AG09319 (cell line): ENCODE data around the gene SLAMF6.
"Not testable (repeated sequence)": the region's sequence is repeated elsewhere in the genome, so short reads cannot be mapped to it uniquely, and the experiment has no call there.

Experiments used
- DNase-seq: peaks from one replicate; pipeline ENCODE4 v3.0.0-alpha.2; 2010; ENCODE audit warnings: low read depth; ENCODE audit errors: extremely low read depth
- CTCF ChIP-seq: IDR thresholded peaks from 2 replicates; pipeline ENCODE4 v1.5.1; 2011; ENCODE audit warnings: low read depth, mild to moderate bottlenecking, inconsistent platforms, low read length, moderate library complexity

SLAMF6 gene

GRCh38 chr1:160522622-160523345, at the start of gene SLAMF6:
Gene SLAMF6 (minus strand): TSS chr1:160523255. CDS start chr1:160523192, 63 bp downstream.
- no peak for DNase-seq
- TF ChIP-seq CTCF: no peak

GRCh38 chr1:160570840-160571239, 47.8 kb upstream of the SLAMF6 start:
- DNase-seq: no peak
- TF ChIP-seq CTCF: no peak

GRCh38 chr1:160569806-160570205, 46.8 kb upstream of the SLAMF6 start:
- TF ChIP-seq CTCF: no peak
- no peak for DNase-seq

GRCh38 chr1:160567858-160568682, 45.0 kb upstream of the SLAMF6 start:
- DNase-seq: no peak
- TF ChIP-seq CTCF: no peak

- DNase-seq: no peak
- no peak for TF ChIP-seq CTCF
Observed at GRCh38 chr1:160567341-160567740, 44.3 kb upstream of the SLAMF6 start.

GRCh38 chr1:160565564-160565963, 42.5 kb upstream of the SLAMF6 start:
- TF ChIP-seq CTCF: no peak
- no peak for DNase-seq

GRCh38 chr1:160563230-160563629, 40.2 kb upstream of the SLAMF6 start:
- DNase-seq: not testable (repeated sequence)

GRCh38 chr1:160562745-160563144, 39.7 kb upstream of the SLAMF6 start:
- not testable (repeated sequence) for DNase-seq
